Measurements from ENCODE around the gene PAX8. TPM values are rescaled to one million over a fixed set of nuclear protein-coding genes. Genes with fewer than 3 reads are reported as not detected.

The PAX8 gene
- polyA plus RNA-seq, 1 of the 3 experiments (the other 2 are of a cell fraction), result 0.23 TPM

DNA sequence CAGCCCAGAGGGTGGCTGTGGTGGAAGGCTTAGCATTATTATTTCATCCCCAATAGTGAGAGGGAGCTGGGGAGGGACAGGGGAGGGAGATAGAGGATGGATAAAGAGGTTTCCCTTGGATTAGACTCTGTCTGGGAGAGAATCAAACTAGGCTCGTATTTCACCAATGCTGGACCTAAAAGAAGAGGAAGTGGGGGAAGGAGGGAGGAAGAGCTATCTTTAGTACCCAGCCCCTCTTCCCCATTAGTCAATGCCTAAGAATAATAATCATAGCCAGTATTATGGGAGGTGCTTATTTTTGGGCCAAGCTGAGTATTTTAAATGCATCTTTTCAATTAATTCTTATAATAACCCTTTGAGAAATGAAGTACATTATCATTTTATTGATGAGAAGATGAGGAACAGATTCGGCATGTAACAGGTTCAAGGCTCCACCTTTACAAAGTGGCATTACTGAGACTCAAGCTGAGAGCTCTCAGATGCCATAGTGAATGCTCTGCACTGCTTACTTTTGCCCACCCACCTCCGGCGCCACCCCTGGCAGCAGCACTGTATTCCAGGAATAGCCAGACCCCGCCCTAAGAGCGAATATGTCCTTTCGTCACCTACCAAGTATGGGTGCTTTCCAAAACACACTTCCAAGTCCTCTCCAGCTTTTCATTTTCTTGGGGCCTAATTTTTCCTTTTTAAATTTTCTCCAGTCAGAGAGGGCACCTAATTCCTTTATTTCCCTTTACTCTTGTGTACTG is 21.0 kb downstream of the PAX8 start:
- WGBS (ENCODE audit: low lambda C conversion rate), result 41% methylated on average over 7 of the region's 7 CpGs
- no peaks in the 10 kb centered on the region for H3K9me2 ChIP-seq
- H2AFZ ChIP-seq (ENCODE audit: low read depth), result no peak overlapping the region
- no peak overlapping the region for H3K4me3 ChIP-seq (ENCODE audit: low read depth in 2 of 2, low read length in 1 of 2)
- no peaks in the 10 kb centered on the region for H3F3A ChIP-seq (replicated peaks; ENCODE audit: insufficient read depth)
- H3K27ac ChIP-seq (ENCODE audit: low read depth in 2 of 2, low read length in 1 of 2), result no peak overlapping the region
- ChIA-PET CTCF (interaction anchor here (0.8 to 2.2 kb wide), 7 partner anchors 9 to 132 kb away, joined by 3 to 13 read pairs (median 3); no protein-coding TSS in a partner anchor), POLR2A (no interaction called here)
- DNase-seq, result no peak
- no peak for TF ChIP-seq JUND (IDR thresholded peaks at IDR 0.05)
- no peak for TF ChIP-seq NFIC (IDR thresholded peaks at IDR 0.05; ENCODE audit: borderline replicate concordance)
- TF ChIP-seq, protein P1, sequence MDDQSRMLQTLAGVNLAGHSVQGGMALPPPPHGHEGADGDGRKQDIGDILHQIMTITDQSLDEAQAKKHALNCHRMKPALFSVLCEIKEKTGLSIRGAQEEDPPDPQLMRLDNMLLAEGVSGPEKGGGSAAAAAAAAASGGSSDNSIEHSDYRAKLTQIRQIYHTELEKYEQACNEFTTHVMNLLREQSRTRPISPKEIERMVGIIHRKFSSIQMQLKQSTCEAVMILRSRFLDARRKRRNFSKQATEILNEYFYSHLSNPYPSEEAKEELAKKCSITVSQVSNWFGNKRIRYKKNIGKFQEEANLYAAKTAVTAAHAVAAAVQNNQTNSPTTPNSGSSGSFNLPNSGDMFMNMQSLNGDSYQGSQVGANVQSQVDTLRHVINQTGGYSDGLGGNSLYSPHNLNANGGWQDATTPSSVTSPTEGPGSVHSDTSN (IDR thresholded peaks at IDR 0.05), result no peak
- TF ChIP-seq FOXM1 (IDR thresholded peaks at IDR 0.05; ENCODE audit: low read depth), result no peak
- TF ChIP-seq CHD2 (IDR thresholded peaks at IDR 0.05; ENCODE audit: low read length, partially characterized antibody), result no peak
- TF ChIP-seq, protein P2, sequence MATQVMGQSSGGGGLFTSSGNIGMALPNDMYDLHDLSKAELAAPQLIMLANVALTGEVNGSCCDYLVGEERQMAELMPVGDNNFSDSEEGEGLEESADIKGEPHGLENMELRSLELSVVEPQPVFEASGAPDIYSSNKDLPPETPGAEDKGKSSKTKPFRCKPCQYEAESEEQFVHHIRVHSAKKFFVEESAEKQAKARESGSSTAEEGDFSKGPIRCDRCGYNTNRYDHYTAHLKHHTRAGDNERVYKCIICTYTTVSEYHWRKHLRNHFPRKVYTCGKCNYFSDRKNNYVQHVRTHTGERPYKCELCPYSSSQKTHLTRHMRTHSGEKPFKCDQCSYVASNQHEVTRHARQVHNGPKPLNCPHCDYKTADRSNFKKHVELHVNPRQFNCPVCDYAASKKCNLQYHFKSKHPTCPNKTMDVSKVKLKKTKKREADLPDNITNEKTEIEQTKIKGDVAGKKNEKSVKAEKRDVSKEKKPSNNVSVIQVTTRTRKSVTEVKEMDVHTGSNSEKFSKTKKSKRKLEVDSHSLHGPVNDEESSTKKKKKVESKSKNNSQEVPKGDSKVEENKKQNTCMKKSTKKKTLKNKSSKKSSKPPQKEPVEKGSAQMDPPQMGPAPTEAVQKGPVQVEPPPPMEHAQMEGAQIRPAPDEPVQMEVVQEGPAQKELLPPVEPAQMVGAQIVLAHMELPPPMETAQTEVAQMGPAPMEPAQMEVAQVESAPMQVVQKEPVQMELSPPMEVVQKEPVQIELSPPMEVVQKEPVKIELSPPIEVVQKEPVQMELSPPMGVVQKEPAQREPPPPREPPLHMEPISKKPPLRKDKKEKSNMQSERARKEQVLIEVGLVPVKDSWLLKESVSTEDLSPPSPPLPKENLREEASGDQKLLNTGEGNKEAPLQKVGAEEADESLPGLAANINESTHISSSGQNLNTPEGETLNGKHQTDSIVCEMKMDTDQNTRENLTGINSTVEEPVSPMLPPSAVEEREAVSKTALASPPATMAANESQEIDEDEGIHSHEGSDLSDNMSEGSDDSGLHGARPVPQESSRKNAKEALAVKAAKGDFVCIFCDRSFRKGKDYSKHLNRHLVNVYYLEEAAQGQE (IDR thresholded peaks at IDR 0.05; ENCODE audit: low read depth, low read length), result no peak
- TF ChIP-seq, protein P3, sequence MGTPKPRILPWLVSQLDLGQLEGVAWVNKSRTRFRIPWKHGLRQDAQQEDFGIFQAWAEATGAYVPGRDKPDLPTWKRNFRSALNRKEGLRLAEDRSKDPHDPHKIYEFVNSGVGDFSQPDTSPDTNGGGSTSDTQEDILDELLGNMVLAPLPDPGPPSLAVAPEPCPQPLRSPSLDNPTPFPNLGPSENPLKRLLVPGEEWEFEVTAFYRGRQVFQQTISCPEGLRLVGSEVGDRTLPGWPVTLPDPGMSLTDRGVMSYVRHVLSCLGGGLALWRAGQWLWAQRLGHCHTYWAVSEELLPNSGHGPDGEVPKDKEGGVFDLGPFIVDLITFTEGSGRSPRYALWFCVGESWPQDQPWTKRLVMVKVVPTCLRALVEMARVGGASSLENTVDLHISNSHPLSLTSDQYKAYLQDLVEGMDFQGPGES (IDR thresholded peaks at IDR 0.05; ENCODE audit: low read depth, low read length), result no peak
- H3K9ac ChIP-seq, result no peak overlapping the region
- H3K4me2 ChIP-seq, result no peak overlapping the region
- no peaks in the 10 kb centered on the region for H3K4me1 ChIP-seq (ENCODE audit: control insufficient read depth in 1 of 2, insufficient read depth in 2 of 2, low read depth in 1 of 2, low read length in 1 of 2)
- peaks cover 65% of the 10 kb centered on the region; the same call in 1 of the 2 replicates for H3K27me3 ChIP-seq (ENCODE audit: insufficient read depth)
- no peaks in the 10 kb centered on the region for H3K36me3 ChIP-seq (replicated peaks in 1 of 2; ENCODE audit: control insufficient read depth in 1 of 2, insufficient read depth in 2 of 2, low read length in 1 of 2)
- no peaks in the 10 kb centered on the region for H4K20me1 ChIP-seq (ENCODE audit: insufficient read depth)
- no peaks in the 10 kb centered on the region for H3K79me2 ChIP-seq (ENCODE audit: insufficient read depth)
- H3K9me3 ChIP-seq, result no peaks in the 10 kb centered on the region
